ENCODE measurements around the gene EXOSC5.
"Not testable (repeated sequence)": the region's sequence is repeated elsewhere in the genome, so short reads cannot be mapped to it uniquely, and the experiment has no call there.

EXOSC5 gene

GRCh38 chr19:41408846-41409245 is 11.7 kb upstream of the EXOSC5 start:
- DNase-seq (ENCODE audit: low read depth in 3 of 3, low spot score in 1 of 3), result not testable (repeated sequence)

- no peak for DNase-seq (ENCODE audit: low read depth in 3 of 3, low spot score in 1 of 3)
Observed at GRCh38 chr19:41408256-41408655, 11.1 kb upstream of the EXOSC5 start.

GRCh38 chr19:41407271-41407670 is 10.1 kb upstream of the EXOSC5 start:
- no peak for DNase-seq (ENCODE audit: low read depth in 3 of 3, low spot score in 1 of 3)

GRCh38 chr19:41405776-41406175 is 8.6 kb upstream of the EXOSC5 start:
- DNase-seq (ENCODE audit: low read depth in 3 of 3, low spot score in 1 of 3), result no peak

- DNase-seq (ENCODE audit: low read depth in 3 of 3, low spot score in 1 of 3), result no peak
Observed at GRCh38 chr19:41403181-41403970, 6.2 kb upstream of the EXOSC5 start.

GRCh38 chr19:41402010-41402409 is 4.9 kb upstream of the EXOSC5 start:
- no peak for DNase-seq (ENCODE audit: low read depth in 3 of 3, low spot score in 1 of 3)

- no peak for DNase-seq (ENCODE audit: low read depth in 3 of 3, low spot score in 1 of 3)
Observed at GRCh38 chr19:41401483-41401882, 4.3 kb upstream of the EXOSC5 start.

- DNase-seq (ENCODE audit: low read depth in 3 of 3, low spot score in 1 of 3), result no peak
Observed at GRCh38 chr19:41399525-41399924, 2.4 kb upstream of the EXOSC5 start.

- no peak for DNase-seq (ENCODE audit: low read depth in 3 of 3, low spot score in 1 of 3)
Observed at GRCh38 chr19:41399091-41399490, 1.9 kb upstream of the EXOSC5 start.

GRCh38 chr19:41398598-41398997 is 1.4 kb upstream of the EXOSC5 start:
- DNase-seq (ENCODE audit: low read depth in 3 of 3, low spot score in 1 of 3), result no peak

GRCh38 chr19:41398050-41398418 is 875 bp upstream of the EXOSC5 start:
- DNase-seq (ENCODE audit: low read depth in 3 of 3, low spot score in 1 of 3), result no peak

- DNase-seq (ENCODE audit: low read depth in 3 of 3, low spot score in 1 of 3), result no peak
Observed at GRCh38 chr19:41395355-41395754, 1.8 kb downstream of the EXOSC5 start.

- DNase-seq (ENCODE audit: low read depth in 3 of 3, low spot score in 1 of 3), result no peak
Observed at GRCh38 chr19:41392775-41393174, 4.4 kb downstream of the EXOSC5 start.

GRCh38 chr19:41391618-41392017 is 5.5 kb downstream of the EXOSC5 start:
- DNase-seq (ENCODE audit: low read depth in 3 of 3, low spot score in 1 of 3), result no peak

- DNase-seq (ENCODE audit: low read depth in 3 of 3, low spot score in 1 of 3), result no peak
Observed at GRCh38 chr19:41386442-41386841, 10.7 kb downstream of the EXOSC5 start.

- DNase-seq (ENCODE audit: low read depth in 3 of 3, low spot score in 1 of 3), result no peak
Observed at GRCh38 chr19:41384351-41384750, 12.8 kb downstream of the EXOSC5 start.

GRCh38 chr19:41381536-41381935 is 15.6 kb downstream of the EXOSC5 start:
- not testable (repeated sequence) for DNase-seq (ENCODE audit: low read depth in 3 of 3, low spot score in 1 of 3)

GRCh38 chr19:41377977-41378709 is 19.0 kb downstream of the EXOSC5 start:
- no peak for DNase-seq (ENCODE audit: low read depth in 3 of 3, low spot score in 1 of 3)

- no peak for DNase-seq (ENCODE audit: low read depth in 3 of 3, low spot score in 1 of 3)
Observed at GRCh38 chr19:41376998-41377365, 20.2 kb downstream of the EXOSC5 start.

- DNase-seq (ENCODE audit: low read depth in 3 of 3, low spot score in 1 of 3), result no peak
Observed at GRCh38 chr19:41376241-41376997, 20.7 kb downstream of the EXOSC5 start, which contains the start of gene TMEM91. TSS of gene TMEM91 (plus strand) at chr19:41376533. CDS start at chr19:41378310, 1,777 bp downstream.

- no peak for DNase-seq (ENCODE audit: low read depth in 3 of 3, low spot score in 1 of 3)
Observed at GRCh38 chr19:41373993-41374392, 23.2 kb downstream of the EXOSC5 start.

- DNase-seq (ENCODE audit: low read depth in 3 of 3, low spot score in 1 of 3), result no peak
Observed at GRCh38 chr19:41372501-41372900, 24.7 kb downstream of the EXOSC5 start.
